ENCODE measurements around the gene PCSK2. TPM values are rescaled to one million over a fixed set of nuclear protein-coding genes. Genes with fewer than 3 reads are reported as not detected.

The PCSK2 gene
- total RNA-seq, 3 donors from 2014 or later (not counting 1 experiment from before 2014, with no cell fraction given): not detected

DNA sequence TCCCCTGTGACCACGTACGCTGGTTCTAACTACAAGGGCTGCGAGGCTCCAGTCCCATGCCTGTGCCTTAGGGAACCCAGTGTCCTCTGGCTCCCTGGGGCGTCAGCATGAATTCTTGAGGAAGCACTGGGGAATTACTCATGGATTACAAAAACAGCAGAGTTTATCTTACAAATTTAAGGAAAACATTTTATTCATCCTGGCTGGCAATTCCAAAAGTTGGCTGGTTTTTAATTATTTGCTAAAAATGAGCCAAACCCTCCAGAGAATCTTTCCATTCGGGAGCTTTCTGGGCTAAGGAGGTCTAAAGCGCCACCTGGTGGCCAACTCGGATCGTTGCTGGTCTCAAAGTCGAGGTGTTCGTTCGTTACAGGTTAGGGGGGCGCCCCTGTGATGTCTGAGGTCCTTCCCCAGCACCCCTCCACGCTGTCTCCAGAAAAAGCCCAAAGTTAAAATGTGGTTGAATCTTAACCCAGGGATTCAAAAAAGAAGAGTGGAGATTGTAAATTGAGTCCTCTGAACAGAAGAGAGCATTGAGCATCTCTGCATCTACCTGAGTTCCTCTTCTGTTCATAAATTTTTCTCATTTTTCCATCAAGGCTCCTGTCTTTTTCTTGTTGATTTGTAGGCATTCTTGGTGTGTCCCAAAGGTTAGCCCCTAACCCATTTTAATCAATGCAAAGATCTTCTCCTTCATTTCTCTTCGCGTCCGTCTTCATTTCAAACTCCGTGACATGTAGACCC, 205.0 kb downstream of the PCSK2 start:
- 38% methylated on average over 15 of the region's 17 CpGs for WGBS (ENCODE audit: insufficient coverage)
- Mint-ChIP-seq H3K9me3 (no peaks in the 10 kb centered on the region), H3K4me3 (no peak overlapping the region), H3K4me1 (no peaks in the 10 kb centered on the region), H3K27ac (no peak overlapping the region), H3K36me3 (no peaks in the 10 kb centered on the region), H3K27me3 (ENCODE audit: low read depth in 2 of 2) (peaks cover 14 to 30% of the 10 kb centered on the region in 2 donors)
- intact Hi-C loops (cut with micrococcal nuclease): loop anchor here (5.0 kb wide), 1 partner anchor 729 kb away; no protein-coding TSS in a partner anchor
- Histone ChIP-seq H3K4me1 (ENCODE audit: control insufficient read depth, insufficient read depth, low read length) (no peaks in the 10 kb centered on the region), H3K27me3 (ENCODE audit: control insufficient read depth, insufficient read depth, low read length) (peaks cover 4% of the 10 kb centered on the region), H3K9me3 (ENCODE audit: control insufficient read depth, insufficient read depth, low read length) (no peaks in the 10 kb centered on the region), H3K27ac (ENCODE audit: low read length) (no peak overlapping the region), H3K4me3 (ENCODE audit: low read length) (no peak overlapping the region), H3K36me3 (ENCODE audit: control insufficient read depth, insufficient read depth, low read length) (no peaks in the 10 kb centered on the region)
- ATAC-seq (peak in 1 of 3 donors; percentile 63), DNase-seq (peak; percentile 31 to 71)
- TF ChIP-seq, protein P1, sequence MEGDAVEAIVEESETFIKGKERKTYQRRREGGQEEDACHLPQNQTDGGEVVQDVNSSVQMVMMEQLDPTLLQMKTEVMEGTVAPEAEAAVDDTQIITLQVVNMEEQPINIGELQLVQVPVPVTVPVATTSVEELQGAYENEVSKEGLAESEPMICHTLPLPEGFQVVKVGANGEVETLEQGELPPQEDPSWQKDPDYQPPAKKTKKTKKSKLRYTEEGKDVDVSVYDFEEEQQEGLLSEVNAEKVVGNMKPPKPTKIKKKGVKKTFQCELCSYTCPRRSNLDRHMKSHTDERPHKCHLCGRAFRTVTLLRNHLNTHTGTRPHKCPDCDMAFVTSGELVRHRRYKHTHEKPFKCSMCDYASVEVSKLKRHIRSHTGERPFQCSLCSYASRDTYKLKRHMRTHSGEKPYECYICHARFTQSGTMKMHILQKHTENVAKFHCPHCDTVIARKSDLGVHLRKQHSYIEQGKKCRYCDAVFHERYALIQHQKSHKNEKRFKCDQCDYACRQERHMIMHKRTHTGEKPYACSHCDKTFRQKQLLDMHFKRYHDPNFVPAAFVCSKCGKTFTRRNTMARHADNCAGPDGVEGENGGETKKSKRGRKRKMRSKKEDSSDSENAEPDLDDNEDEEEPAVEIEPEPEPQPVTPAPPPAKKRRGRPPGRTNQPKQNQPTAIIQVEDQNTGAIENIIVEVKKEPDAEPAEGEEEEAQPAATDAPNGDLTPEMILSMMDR (IDR thresholded peaks at IDR 0.05): peak; percentile 95

DNA sequence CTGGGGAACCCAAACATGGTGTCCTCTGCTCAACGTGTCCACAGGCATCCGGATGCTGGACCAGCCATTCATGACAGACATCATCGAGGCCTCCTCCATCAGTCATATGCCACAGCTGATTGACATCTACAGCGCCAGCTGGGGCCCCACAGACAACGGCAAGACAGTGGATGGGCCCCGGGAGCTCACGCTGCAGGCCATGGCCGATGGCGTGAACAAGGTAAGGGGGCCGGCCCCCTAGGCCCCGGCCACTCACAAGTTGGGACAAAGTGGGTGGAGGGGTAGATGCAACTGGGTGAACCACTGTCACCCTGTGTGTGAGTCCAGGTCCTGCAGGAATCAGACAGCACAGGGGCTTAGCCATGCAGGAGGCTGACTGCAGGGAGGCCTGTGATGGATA, 209.8 kb downstream of the PCSK2 start:
- Histone ChIP-seq H3K9me3 (ENCODE audit: control insufficient read depth, insufficient read depth, low read length) (no peaks in the 10 kb centered on the region), H3K36me3 (ENCODE audit: control insufficient read depth, insufficient read depth, low read length) (no peaks in the 10 kb centered on the region), H3K27ac (ENCODE audit: low read length) (no peak overlapping the region), H3K4me3 (ENCODE audit: low read length) (no peak overlapping the region), H3K27me3 (ENCODE audit: control insufficient read depth, insufficient read depth, low read length) (peaks cover 4% of the 10 kb centered on the region), H3K4me1 (ENCODE audit: control insufficient read depth, insufficient read depth, low read length) (no peaks in the 10 kb centered on the region)
- TF ChIP-seq, protein P1 (IDR thresholded peaks at IDR 0.05): no peak
- Mint-ChIP-seq H3K4me1 (no peaks in the 10 kb centered on the region), H3K9me3 (no peaks in the 10 kb centered on the region), H3K36me3 (no peaks in the 10 kb centered on the region), H3K27me3 (ENCODE audit: low read depth in 2 of 2) (peaks cover 10 to 21% of the 10 kb centered on the region in 2 donors), H3K4me3 (no peak overlapping the region), H3K27ac (no peak overlapping the region)
- no peak for ATAC-seq
- intact Hi-C loops (cut with micrococcal nuclease): no loop called here
- no peak for DNase-seq
- 87% methylated on average over 11 of the region's 11 CpGs for WGBS (ENCODE audit: insufficient coverage)

DNA sequence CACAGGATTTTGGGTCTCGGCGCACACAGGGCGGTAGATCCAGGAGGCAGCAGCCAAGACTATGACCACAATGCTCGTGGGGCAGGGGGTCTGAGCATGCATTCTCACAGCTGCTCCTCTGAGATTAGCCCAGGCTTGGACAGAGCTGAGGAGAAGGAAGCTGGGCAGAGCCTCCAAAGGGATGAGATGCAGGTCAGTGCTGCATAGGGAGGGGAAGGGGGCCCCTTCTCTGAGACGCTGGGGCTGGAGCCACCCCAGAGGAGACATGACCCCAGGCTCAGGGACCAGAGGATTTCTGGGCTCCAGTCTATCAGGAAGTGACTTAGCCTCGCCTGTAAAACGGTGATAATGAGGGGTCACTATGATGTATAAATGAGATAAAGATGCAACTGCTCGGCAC, 210.4 kb downstream of the PCSK2 start:
- H3K9me3 ChIP-seq (ENCODE audit: control insufficient read depth, insufficient read depth, low read length): no peaks in the 10 kb centered on the region
- no peak for DNase-seq
- 48% methylated on average over 8 of the region's 8 CpGs for WGBS (ENCODE audit: insufficient coverage)

More for the DNA sequence above, 210.4 kb downstream of the PCSK2 start:
- Histone ChIP-seq H3K4me1 (ENCODE audit: control insufficient read depth, insufficient read depth, low read length) (no peaks in the 10 kb centered on the region), H3K4me3 (ENCODE audit: low read length) (no peak overlapping the region), H3K27ac (ENCODE audit: low read length) (no peak overlapping the region), H3K36me3 (ENCODE audit: control insufficient read depth, insufficient read depth, low read length) (no peaks in the 10 kb centered on the region), H3K27me3 (ENCODE audit: control insufficient read depth, insufficient read depth, low read length) (no peaks in the 10 kb centered on the region)
- ATAC-seq: no peak
- Mint-ChIP-seq H3K27me3 (ENCODE audit: low read depth in 2 of 2) (peaks cover 9 to 24% of the 10 kb centered on the region in 2 donors), H3K9me3 (no peaks in the 10 kb centered on the region), H3K27ac (no peak overlapping the region), H3K4me3 (no peak overlapping the region), H3K4me1 (no peaks in the 10 kb centered on the region), H3K36me3 (no peaks in the 10 kb centered on the region)
- intact Hi-C loops (cut with micrococcal nuclease): no loop called here
- TF ChIP-seq, protein P1 (IDR thresholded peaks at IDR 0.05): no peak
